ENCODE data around the gene CHSY3.

Gene CHSY3

GRCh38 chr5:129945774-129946270 lies 41.6 kb downstream of the CHSY3 start:
- no peak for DNase-seq (ENCODE audit: low read depth)

DNA sequence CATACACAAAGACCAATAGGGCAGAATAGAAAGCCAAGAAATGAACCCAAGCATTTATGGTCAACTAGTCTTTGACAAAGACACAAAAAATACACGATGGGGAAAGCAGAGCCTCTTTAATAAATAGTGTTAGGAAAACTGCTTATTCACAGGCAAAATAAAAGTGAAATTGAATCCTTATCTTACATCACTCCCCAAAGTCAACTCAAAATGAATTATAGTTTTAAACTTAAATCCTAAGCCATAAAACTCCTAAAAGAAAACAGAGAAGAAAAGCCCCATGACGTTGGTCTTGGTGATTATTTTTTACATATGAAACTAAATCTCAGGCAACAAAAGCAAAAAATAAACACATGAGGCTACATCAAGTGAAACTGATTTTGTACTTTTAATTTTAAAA lies 46.8 kb downstream of the CHSY3 start:
- DNase-seq (ENCODE audit: low read depth), result no peak

DNA sequence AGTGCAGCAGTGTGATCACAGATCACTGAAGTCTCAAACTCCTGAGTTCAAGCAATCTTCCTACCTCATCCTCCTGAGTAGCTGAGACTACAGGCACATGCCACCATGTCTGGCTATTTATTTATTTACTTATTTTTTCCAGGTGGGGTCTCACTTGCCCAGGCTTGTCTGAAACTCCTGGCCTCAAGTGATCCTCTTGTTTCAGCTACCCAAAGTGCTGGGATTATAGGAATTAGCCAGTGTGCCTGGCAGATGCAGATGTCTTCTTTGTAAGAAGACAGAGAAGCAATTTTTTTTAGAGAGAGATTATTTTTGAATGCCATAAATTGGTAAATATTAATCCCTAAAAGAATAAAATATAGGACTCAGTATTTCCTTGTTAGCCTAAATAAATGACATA lies 54.3 kb downstream of the CHSY3 start:
- DNase-seq (ENCODE audit: low read depth), result no peak

DNA sequence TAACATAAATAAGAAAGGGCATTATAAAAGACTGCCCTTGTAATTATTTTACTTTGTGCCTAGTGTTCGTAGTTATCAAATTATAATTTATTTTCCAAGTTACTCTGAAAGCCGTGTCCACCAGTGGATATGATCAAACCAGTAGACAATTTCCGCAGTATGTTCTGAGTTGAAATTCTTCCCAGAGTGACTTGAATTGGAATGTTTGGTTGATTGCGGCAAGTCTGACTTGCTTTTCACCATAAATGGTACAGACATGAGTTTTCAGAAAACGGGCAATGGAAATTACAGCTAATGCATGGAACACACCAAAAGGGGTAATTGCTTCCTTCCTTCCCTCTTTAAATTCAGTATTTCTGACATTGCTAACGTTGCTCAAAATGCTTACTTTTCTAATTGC lies 56.6 kb downstream of the CHSY3 start:
- DNase-seq (ENCODE audit: low read depth), result no peak

GRCh38 chr5:129962506-129962905 lies 58.2 kb downstream of the CHSY3 start:
- no peak for DNase-seq (ENCODE audit: low read depth)

- no peak for DNase-seq (ENCODE audit: low read depth)
Measured at GRCh38 chr5:129963359-129963758, 59.1 kb downstream of the CHSY3 start.

GRCh38 chr5:129966071-129966470 lies 61.8 kb downstream of the CHSY3 start:
- no peak for DNase-seq (ENCODE audit: low read depth)

- DNase-seq (ENCODE audit: low read depth), result no peak
Measured at GRCh38 chr5:129971714-129972113, 67.4 kb downstream of the CHSY3 start.

DNA sequence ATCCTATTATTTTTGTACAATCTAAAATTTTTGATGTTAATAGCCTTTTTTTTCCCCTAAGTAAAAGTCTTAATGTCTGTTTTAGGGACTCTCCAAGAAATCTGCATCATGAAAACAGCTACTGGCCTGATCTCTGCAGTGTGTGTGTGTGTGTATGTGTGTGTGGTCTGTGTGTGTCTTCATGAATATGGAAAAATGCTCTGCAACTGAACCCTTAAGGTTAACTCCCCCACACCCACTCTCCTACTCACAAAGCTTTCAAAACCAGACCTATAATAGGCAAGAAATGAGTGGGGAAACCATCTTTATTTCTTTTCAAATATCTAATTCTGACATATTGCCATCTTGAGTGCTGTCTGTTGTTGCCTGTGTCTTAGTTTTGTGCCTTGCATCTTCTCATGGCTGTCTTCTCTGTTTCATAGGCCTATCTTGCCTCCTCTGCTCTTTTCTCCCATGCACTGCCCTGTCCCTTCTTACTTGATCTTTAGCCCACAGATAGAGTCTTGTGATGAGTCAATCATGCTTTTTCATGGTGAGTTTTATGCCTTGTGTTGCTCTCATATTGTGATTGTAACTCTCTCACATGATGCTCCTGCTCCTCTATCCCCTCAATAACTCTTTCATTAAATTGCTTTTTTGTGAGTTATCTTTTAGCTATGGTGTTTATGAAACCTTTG lies 68.3 kb downstream of the CHSY3 start:
- no peak for DNase-seq (ENCODE audit: low read depth)

DNA sequence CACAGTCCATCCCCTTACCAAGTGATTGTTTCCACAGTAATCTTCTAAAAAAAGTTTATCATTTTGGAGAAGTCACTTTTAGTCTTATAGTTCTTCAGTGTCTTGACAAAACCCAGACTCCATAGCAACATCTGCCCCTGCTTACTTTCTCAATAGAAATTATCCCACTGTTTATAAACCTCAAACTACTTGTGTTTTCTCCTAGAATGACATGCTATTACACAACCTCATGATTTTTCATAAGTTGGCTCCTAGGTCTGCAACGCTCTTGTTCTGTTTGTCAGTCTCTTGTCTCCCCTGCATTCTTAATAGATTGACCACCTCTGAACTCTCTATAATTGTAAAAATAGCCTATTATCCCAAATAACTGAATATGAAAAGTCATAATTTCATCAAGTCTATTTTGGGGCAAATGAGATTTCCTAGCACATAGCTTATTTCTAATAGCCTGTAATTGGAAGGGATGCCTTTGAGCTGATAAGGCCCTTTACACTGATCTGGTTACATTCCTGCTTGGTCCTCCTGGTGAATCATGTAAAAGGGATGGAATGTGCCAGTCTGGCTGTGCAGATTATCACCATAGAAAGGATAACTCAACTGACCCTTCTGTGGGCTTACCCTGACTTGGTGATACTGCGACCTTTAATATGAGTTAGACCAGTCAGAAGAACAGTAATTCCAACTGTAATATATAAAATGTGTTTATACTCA lies 69.6 kb downstream of the CHSY3 start:
- no peak for DNase-seq (ENCODE audit: low read depth)

- no peak for DNase-seq (ENCODE audit: low read depth)
Measured at GRCh38 chr5:129977810-129978209, 73.5 kb downstream of the CHSY3 start.

- no peak for DNase-seq (ENCODE audit: low read depth)
Measured at GRCh38 chr5:129978270-129978669, 74.0 kb downstream of the CHSY3 start.

DNA sequence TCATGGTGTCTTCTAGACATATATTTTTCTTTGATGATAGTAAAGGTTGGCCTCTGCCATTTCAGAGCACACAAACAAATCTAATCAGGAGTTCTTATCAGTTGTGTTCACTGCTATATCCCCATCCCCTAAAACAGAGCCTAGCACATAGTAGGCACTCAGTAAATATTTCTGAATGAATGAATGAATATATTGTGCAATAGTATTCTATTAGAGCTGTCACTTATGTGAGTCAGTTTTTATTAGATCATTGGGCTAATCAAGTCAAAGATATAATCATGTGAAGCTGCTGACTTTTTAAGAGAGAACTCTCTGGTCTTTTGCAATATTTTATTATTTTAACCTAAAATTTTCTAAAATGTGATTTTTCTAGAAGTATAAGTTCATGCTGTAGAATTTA lies 84.2 kb downstream of the CHSY3 start:
- no peak for DNase-seq (ENCODE audit: low read depth)

DNA sequence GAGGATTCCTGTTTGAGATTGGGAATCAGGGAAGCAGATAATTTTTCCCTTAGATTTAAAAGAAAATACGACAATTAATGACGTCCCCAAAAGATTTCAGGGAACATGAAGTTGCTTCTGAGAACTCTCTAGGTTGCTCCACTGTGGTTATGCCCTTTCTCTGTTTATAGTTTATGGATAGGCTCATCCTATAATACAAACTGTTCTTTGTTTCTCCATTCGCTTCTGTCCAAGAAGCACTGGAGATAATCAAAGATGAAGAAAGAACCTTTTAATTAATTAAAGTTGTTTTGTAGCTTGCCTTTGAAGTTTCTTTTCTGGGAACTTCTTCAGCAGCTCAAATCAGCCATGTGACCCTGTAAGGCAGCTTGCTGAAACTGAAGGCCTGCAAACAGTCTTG lies 87.5 kb downstream of the CHSY3 start:
- no peak for DNase-seq (ENCODE audit: low read depth)

DNA sequence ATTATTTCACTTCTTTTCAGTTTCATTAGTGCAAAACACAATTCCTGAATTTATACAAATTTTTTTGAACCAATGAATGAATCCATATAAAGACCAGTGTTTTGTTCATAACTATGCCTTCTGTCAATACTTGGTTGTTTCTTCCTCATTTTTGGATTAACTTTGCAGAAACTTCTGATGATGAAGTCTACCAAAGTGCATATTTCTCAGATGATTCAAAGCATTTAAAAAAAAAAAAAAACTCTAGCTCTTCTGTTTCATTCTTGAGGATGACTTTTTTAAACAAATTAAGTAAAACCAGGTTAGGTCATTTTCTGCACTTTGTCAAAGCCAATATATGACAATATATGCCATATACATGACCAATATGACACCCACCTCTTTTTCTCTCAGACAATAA lies 92.6 kb downstream of the CHSY3 start:
- no peak for DNase-seq (ENCODE audit: low read depth)

DNA sequence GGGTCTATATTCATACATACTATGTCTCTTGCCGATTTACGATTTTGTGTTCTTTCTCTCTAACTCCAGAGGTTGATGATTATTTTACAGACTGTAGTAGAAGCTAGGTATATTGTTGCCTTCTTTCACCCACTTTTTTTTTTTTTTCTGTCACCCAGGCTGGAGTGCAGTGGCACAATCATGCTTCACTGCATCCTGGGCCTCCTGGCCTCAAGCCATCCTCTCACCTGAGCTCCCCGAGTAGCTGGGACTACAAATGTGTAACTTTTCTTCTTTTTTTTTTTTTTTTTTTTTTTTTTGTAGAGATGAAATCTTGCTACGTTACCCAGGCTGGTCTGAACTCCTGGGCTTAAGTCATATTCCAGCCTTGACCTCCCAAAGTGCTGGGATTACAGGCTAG lies 96.2 kb downstream of the CHSY3 start:
- no peak for DNase-seq (ENCODE audit: low read depth)

DNA sequence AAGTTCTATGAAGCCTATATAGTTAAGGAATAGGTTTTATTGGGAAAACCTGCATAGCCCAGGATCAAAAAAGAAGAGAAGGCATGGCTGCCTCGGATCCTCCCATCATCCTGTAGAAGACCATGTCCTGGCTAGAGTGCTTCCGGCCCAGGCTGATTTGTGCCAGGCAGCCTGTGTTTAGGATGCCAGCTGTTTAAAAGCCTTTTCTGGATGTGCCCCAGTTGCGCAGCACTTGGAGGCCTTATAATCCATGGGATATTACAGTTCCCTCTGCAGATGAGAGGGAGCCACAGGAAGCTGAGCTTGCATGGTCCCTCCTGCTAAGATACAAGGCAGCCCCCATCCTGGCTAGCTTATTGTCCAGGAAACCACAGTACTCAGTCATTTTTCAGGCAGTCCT lies 97.9 kb downstream of the CHSY3 start:
- DNase-seq (ENCODE audit: low read depth), result no peak

- DNase-seq (ENCODE audit: low read depth), result no peak
Measured at GRCh38 chr5:130002876-130003275, 98.6 kb downstream of the CHSY3 start.

DNA sequence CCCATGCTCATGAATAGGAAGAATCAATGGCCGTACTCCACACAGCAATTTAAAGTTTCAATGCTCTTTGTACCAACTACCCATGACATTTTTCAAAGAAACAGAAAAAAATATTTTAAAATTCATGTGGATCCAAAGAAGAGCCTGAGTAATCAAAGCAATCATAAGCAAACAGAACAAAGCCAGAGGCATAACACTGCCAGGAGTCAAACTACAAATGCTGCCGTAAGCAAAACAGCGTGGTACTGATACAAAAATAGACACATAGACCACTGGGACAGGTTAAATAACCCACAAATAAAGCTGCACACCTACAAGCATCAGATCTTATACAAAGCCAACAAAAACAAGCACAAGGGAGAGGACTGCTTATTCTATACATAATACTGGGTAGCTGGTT lies 107.7 kb downstream of the CHSY3 start:
- DNase-seq (ENCODE audit: low read depth), result no peak

- no peak for DNase-seq (ENCODE audit: low read depth)
Measured at GRCh38 chr5:130017173-130017572, 112.9 kb downstream of the CHSY3 start.

GRCh38 chr5:130018641-130019040 lies 114.4 kb downstream of the CHSY3 start:
- DNase-seq (ENCODE audit: low read depth), result no peak

DNA sequence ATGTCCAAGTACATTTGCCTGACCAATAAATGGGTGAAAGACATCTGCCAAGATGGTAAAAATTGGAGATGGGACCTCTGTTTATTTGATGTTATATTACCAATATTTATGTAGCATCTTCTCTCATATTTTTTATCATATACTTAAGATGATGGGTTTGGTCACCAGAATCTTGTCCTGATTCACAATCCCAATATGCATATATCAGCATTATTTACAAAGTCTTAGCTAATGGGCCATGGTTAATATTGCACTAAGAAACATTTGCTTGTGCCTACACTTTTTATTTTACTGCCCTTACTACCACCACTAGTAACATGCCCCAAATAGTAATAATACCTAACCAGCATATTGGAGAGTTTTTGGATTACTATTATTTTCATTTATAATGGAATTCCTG lies 116.7 kb downstream of the CHSY3 start:
- no peak for DNase-seq (ENCODE audit: low read depth)

GRCh38 chr5:130021876-130022275 lies 117.6 kb downstream of the CHSY3 start:
- DNase-seq (ENCODE audit: low read depth), result no peak

GRCh38 chr5:130023604-130024003 lies 119.3 kb downstream of the CHSY3 start:
- DNase-seq (ENCODE audit: low read depth), result no peak
